ENCODE data around the gene USP3.

Gene USP3

DNA sequence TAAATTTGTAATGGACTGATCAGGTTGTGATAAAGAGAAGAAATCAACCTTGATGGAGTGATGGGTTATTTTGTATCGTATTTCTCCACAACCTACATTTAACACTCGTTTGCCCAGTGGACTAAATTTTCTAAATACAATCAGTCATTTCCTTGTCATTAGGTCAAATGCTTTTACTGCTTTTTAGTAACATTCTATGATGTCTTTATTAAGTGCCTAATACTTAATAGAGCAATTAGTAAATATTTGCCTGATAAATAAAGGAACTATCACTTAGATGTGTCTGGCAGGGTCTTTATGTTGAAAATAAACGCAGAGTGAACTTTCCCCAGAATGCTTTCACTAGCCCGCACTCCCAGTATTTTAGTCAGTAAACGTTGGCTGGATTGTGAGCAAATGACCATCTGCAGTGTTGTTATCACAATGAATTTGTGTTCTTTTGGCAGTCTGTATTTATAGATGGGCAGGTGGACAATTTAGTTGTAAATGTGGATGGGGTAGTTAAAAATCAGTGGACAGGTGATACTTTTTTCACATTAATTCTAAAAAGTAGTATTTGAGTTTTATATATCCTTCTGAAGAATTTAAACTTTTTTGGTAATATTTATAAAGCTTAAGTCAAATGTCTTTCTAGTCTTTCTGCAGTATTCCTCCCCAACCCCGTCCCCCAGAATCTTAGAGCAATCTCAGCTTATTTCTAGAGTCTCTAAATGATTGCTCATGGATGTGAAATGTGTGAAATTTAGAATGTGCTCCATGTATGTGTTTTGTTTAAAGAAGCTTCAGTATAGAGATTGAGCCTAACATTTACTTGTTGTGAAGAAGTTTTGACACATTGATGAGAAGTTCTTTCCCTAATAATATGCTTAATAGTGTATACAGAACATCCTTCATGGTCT is 4.9 kb downstream of the USP3 start:
- no peak for DNase-seq (ENCODE audit: extremely low spot score)
- TF ChIP-seq CTCF (IDR thresholded peaks at IDR 0.05; ENCODE audit: control extremely low read depth, extremely low read depth, low read depth, missing control alignments): no peak
- POLR2A ChIA-PET: interaction anchor here (0.6 kb wide), 1 partner anchor 317 kb away, joined by 3 read pairs; no protein-coding TSS in a partner anchor
- CTCF ChIA-PET: interaction anchor here (1.0 to 6.4 kb wide), 8 partner anchors 10 to 559 kb away, joined by 3 to 32 read pairs (median 4); no protein-coding TSS in a partner anchor

GRCh38 chr15:63509955-63510940 is 5.9 kb downstream of the USP3 start:
- CTCF ChIA-PET: interaction anchor here (1.0 to 6.4 kb wide), 10 partner anchors 9 to 558 kb away, joined by 3 to 32 read pairs (median 5); no protein-coding TSS in a partner anchor
- no peak for TF ChIP-seq CTCF (IDR thresholded peaks at IDR 0.05; ENCODE audit: control extremely low read depth, extremely low read depth, low read depth, missing control alignments)
- no peak for DNase-seq (ENCODE audit: extremely low spot score)
- POLR2A ChIA-PET: interaction anchor here (0.6 kb wide), 1 partner anchor 318 kb away, joined by 3 read pairs; no protein-coding TSS in a partner anchor

DNA sequence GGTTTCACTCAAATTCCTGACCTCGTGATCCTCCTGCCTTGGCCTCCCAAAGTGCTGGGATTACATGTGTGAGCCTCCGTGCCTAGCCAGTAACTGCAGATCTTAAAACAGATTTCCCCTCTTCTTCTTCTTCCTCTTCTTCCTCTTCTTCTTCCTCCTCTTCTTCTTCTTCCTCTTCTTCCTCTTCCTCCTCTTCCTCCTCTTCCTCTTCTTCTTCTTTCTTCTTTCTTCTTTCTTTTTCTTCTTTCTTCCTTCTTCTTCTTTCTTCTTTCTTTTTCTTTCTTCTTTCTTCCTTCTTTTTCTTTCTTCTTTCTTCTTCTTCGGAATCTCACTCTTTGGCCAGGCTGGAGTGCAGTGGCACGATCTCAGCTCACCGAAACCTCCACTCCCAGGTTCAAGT is 7.8 kb downstream of the USP3 start:
- no peak for TF ChIP-seq CTCF (IDR thresholded peaks at IDR 0.05; ENCODE audit: control extremely low read depth, extremely low read depth, low read depth, missing control alignments)
- DNase-seq (ENCODE audit: extremely low spot score): no peak
- CTCF ChIA-PET: interaction anchor here (1.1 to 6.4 kb wide), 5 partner anchors 10 to 45 kb away, joined by 3 to 32 read pairs (median 9); no protein-coding TSS in a partner anchor

GRCh38 chr15:63513271-63513670 is 8.9 kb downstream of the USP3 start:
- CTCF ChIA-PET: interaction anchor here (0.7 to 6.4 kb wide), 6 partner anchors 8 to 85 kb away, joined by 3 to 32 read pairs (median 6); partner anchors contain the start of gene USP3
- no peak for DNase-seq (ENCODE audit: extremely low spot score)
- no peak for TF ChIP-seq CTCF (IDR thresholded peaks at IDR 0.05; ENCODE audit: control extremely low read depth, extremely low read depth, low read depth, missing control alignments)
- POLR2A ChIA-PET: no interaction called here

More for the DNA sequence above, 7.8 kb downstream of the USP3 start:
- POLR2A ChIA-PET: no interaction called here

DNA sequence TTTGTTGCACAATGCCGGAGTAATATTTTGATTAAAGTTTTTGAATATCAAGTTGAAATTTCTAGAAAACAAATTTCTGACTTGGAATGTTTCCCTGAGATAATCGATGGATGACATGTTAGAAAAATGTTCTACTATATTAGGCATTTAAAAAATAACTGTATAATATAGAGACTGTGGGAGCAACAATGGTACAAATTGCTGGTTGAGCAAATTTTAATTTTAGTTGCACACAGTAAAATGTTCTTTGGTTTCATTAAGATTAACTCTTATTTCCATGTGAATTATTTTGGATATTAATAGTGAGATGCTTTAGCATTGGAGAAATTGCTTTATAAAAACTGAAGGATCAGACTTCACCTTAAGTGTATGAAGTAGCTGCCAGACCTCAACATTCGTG is 9.3 kb downstream of the USP3 start:
- POLR2A ChIA-PET: no interaction called here

More for the DNA sequence above, 9.3 kb downstream of the USP3 start:
- no peak for DNase-seq (ENCODE audit: extremely low spot score)
- CTCF ChIA-PET: interaction anchor here (1.0 to 6.4 kb wide), 5 partner anchors 9 to 85 kb away, joined by 3 to 32 read pairs (median 9); partner anchors contain the start of gene USP3
- no peak for TF ChIP-seq CTCF (IDR thresholded peaks at IDR 0.05; ENCODE audit: control extremely low read depth, extremely low read depth, low read depth, missing control alignments)
